AG04450 (cell line): ENCODE data around the gene NKX2-4. TPM values are rescaled to one million over a fixed set of nuclear protein-coding genes. Genes with fewer than 3 reads are reported as not detected.

Experiments
- CTCF ChIA-PET: fragments of 300-600, 350-600 bp; formaldehyde crosslinking; extraction: SDS; loops from one replicate; lab custom pipeline; 2022; ENCODE audit warnings: antibody characterized with exemption, inconsistent platforms; lab: Charles Lee
- POLR2A ChIA-PET: fragments of 350-600 bp; formaldehyde crosslinking; extraction: SDS; loops from one replicate; lab custom pipeline; 2021; ENCODE audit warnings: antibody characterized with exemption, inconsistent platforms; lab: Yijun Ruan, JAX
- DNase-seq: peaks from one replicate; pipeline ENCODE4 v3.0.0-alpha.2; 2011; ENCODE audit warnings: low read depth, low spot score
- H3K27ac ChIP-seq: one replicate; pipeline ENCODE4 v1.5.1; 2012; ENCODE audit warnings: low read depth, low read length, control low read depth
- H3K27me3 ChIP-seq: one replicate; pipeline ENCODE4 v1.6.0; 2012; ENCODE audit warnings: low read length; ENCODE audit not compliant: control insufficient read depth, insufficient read depth
- H3K4me3 ChIP-seq: 2 replicates; pipeline ENCODE4 v1.5.1; 2011; ENCODE audit warnings: mild to moderate bottlenecking, low read depth, low read length, control low read depth
- H3K9me3 ChIP-seq: 2 replicates; pipeline ENCODE4 v1.5.1; 2012; ENCODE audit warnings: low read length; ENCODE audit not compliant: control insufficient read depth, insufficient read depth
- CTCF ChIP-seq: IDR thresholded peaks from 2 replicates; pipeline ENCODE4 v1.5.1; 2011; ENCODE audit warnings: low read depth, low read length, control low read depth, inconsistent platforms
- polyA minus RNA-seq: library from RNA; depleted of rRNA, polyadenylated mRNA; stranded (reverse); fragments of >200 nt; gene quantifications from 2 replicates; pipeline ENCODE4 v1.2.3, GENCODE V29; 2011; rRNA and poly(A)+ RNA removed
- polyA plus RNA-seq: library from polyadenylated mRNA; depleted of rRNA; stranded (reverse); fragments of >200 nt; gene quantifications from 2 replicates; pipeline ENCODE4 v1.2.3, GENCODE V29; 2011; rRNA removed

The NKX2-4 gene
- polyA plus RNA-seq (not detected in 2 replicates), polyA minus RNA-seq (not detected in 2 replicates)

GRCh38 chr20:21397341-21398108, at the start of gene NKX2-4:
Gene NKX2-4, minus strand, starts transcription at chr20:21397526. Its CDS starts 127 bp downstream, at chr20:21397399.
- DNase-seq: no peak
- H3K27ac ChIP-seq: no peak within 1 kb of the TSS
- peaks cover 56% of the 10 kb centered on the region for H3K27me3 ChIP-seq
- ChIA-PET CTCF (no interaction called here), POLR2A (interaction anchor here (0.6 kb wide), 1 partner anchor 206 kb away, joined by 3 read pairs; no protein-coding TSS in a partner anchor)
- no peaks in the 10 kb centered on the region; the same call in 1 of the 2 replicates for H3K9me3 ChIP-seq
- H3K4me3 ChIP-seq: no peak within 1 kb of the TSS
- no peak for TF ChIP-seq CTCF

GRCh38 chr20:21437816-21438215, 40.5 kb upstream of the NKX2-4 start:
- DNase-seq: no peak
- ChIA-PET CTCF (interaction anchor here (1.0 kb wide), 1 partner anchor 202 kb away, joined by 4 read pairs; no protein-coding TSS in a partner anchor), POLR2A (no interaction called here)
- Histone ChIP-seq H3K27ac (no peak overlapping the region), H3K27me3 (peaks cover 4% of the 10 kb centered on the region), H3K9me3 (no peaks in the 10 kb centered on the region), H3K4me3 (no peak overlapping the region)
- TF ChIP-seq CTCF: no peak

DNA sequence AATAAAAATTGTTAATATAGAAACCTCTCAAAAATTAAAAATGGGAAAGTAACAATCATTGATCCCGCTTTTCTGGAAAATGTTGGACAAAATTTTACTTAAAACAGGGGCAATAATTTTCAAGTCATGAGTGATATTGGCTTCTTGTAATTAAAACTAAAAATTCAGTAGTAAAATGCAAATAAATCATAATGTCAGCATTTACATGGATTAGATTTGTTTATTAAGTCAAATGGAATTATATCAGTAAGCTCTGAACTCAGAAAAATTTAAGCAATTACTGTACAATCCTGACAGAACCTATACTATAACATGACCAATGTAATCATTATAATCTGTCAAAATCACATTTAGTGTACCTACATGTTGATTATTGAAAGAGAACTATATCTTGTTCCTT, 39.9 kb upstream of the NKX2-4 start:
- CTCF ChIA-PET: no interaction called here
- H3K9me3 ChIP-seq: no peaks in the 10 kb centered on the region
- POLR2A ChIA-PET: no interaction called here
- DNase-seq: no peak
- TF ChIP-seq CTCF: no peak
- H3K27ac ChIP-seq: no peak overlapping the region
- H3K27me3 ChIP-seq: peaks cover 4% of the 10 kb centered on the region
- H3K4me3 ChIP-seq: no peak overlapping the region

GRCh38 chr20:21436205-21436604, 38.9 kb upstream of the NKX2-4 start:
- ChIA-PET POLR2A (no interaction called here), CTCF (no interaction called here)
- Histone ChIP-seq H3K4me3 (no peak overlapping the region), H3K27me3 (peaks cover 4% of the 10 kb centered on the region), H3K9me3 (no peaks in the 10 kb centered on the region), H3K27ac (no peak overlapping the region)
- no peak for TF ChIP-seq CTCF
- no peak for DNase-seq

DNA sequence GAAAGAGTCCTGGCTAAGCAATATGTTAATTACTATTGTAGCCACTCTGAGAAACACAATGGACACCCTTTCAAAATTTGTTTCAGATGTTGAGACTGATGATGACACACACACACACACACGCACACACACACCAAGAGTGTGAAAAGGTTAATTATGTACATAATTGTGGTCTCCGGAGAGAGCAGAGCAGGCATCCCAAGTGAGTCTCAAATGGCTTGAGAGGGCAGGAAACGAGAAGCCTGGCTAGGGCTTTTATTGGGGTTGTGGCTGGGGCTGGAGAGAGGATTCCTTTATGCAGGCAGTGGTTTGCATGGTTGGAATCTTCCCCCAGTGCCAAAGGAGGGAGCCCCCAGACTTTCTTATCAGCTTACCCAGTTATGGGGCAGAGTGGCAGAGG, 38.2 kb upstream of the NKX2-4 start:
- no peak overlapping the region for H3K27ac ChIP-seq
- no peaks in the 10 kb centered on the region for H3K9me3 ChIP-seq
- CTCF ChIA-PET: no interaction called here
- DNase-seq: no peak
- peaks cover 4% of the 10 kb centered on the region for H3K27me3 ChIP-seq
- POLR2A ChIA-PET: no interaction called here
- TF ChIP-seq CTCF: no peak
- no peak overlapping the region for H3K4me3 ChIP-seq
